GM12864 (cell line): ENCODE measurements around the gene ANKUB1.
A peak's percentile ranks its signal among the peaks of the same experiment; 100 is the strongest.

Source experiments
- DNase-seq: peaks from one replicate; pipeline ENCODE4 v3.0.0-alpha.2; 2011; ENCODE audit warnings: low read depth
- H3K4me3 ChIP-seq: 2 replicates; pipeline ENCODE4 v1.5.1; 2011; ENCODE audit warnings: mild to moderate bottlenecking, low read depth, low read length, control low read depth
- CTCF ChIP-seq: IDR thresholded peaks from 2 replicates; pipeline ENCODE4 v1.5.1; 2011; ENCODE audit warnings: low read depth, mild to moderate bottlenecking, moderate library complexity, low read length, control low read depth, inconsistent platforms; ENCODE audit errors: missing control alignments

Gene ANKUB1

DNA sequence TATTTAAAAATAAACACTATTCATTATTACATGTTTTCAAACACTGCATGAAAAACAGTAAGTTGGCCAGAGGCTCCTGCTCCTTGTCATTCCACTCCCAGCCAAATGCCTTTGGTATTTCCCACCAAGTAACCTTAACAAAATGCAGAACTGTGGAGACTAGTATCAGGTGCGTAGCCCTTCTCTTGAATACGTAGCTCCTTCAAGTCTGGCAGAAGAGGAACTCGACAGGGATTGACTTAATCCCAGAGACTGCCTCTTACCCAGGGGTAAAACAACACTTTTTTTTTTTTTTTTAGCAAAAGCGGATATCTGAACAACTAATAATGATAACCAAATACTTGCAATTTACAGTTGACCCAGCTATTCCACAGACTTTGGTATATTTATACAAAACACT is 40.8 kb downstream of the ANKUB1 start:
- no peak for TF ChIP-seq CTCF
- no peak for DNase-seq
- H3K4me3 ChIP-seq: peak overlapping the region; percentile 97

DNA sequence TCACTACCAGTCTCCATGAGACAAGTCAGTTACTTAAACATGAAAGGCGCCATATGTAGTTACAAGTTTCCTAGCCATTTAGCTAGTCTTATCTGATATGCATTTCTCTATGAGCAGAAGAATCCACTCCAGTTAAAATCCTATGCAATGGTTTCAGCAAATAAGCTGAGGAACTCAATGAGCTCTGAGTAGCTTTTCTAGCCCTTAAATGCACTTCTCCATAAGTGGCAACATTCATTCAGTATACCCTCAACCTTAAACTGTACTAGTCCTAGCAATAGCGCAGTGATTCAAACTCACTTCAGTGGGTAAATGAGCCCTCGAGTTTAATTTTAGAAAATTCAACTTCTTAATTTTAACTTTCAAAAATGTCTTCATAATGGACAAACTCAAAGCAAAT is 47.7 kb downstream of the ANKUB1 start:
- no peak for DNase-seq
- TF ChIP-seq CTCF: no peak
- H3K4me3 ChIP-seq: no peak overlapping the region

DNA sequence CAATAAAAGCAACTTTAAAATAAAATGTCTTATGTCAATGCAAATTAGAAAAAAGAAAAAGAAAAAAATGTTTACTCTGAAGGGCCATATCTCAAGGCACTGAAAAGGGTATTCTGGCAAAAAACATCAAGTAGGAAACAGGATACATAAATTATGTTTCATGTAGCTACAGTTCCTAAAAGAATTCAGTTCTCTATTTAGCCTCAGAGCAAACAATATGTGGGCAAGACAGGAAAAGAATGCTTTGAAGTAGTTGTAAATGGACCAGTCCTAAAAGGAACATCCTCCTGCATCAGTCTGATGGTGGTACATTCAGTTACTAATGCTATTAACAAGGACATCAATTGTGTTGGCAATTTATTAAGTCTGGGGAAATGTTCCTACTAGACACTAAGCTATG is 48.2 kb downstream of the ANKUB1 start:
- TF ChIP-seq CTCF: no peak
- DNase-seq: no peak
- no peak overlapping the region for H3K4me3 ChIP-seq

GRCh38 chr3:149739396-149739795 is 53.0 kb downstream of the ANKUB1 start:
- no peak for TF ChIP-seq CTCF

GRCh38 chr3:149738876-149739275 is 53.5 kb downstream of the ANKUB1 start:
- H3K4me3 ChIP-seq: no peak overlapping the region
- no peak for TF ChIP-seq CTCF
- no peak for DNase-seq

More at GRCh38 chr3:149739396-149739795, 53.0 kb downstream of the ANKUB1 start:
- no peak overlapping the region for H3K4me3 ChIP-seq
- DNase-seq: no peak

DNA sequence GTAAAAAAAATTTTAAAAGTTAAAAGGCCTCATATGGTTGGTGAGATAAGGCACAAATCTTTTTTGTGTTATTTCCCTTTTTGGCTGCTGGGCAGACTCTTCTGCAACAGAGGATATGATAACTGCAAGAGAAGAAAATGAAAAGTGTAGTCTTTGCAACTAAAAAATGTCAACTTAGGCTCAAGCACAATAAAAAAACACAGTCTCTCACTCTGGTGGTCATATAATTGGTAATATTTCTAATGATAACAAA is 55.5 kb downstream of the ANKUB1 start:
- H3K4me3 ChIP-seq: no peak overlapping the region
- DNase-seq: no peak
- TF ChIP-seq CTCF: no peak

GRCh38 chr3:149736175-149736952 is 56.0 kb downstream of the ANKUB1 start:
- DNase-seq: no peak
- no peak overlapping the region for H3K4me3 ChIP-seq
- no peak for TF ChIP-seq CTCF
